Transverse colon (tissue), 4 donors: ENCODE data around the gene KIAA1755.

Experiments
- CTCF ChIP-seq, 5 experiments: fragments of 200-600 bp in 3 of 5; fragments of 450-650 bp in 2 of 5; sonication (generic) in 3 of 5; IDR thresholded peaks; 1 replicate in 2 of 5; 2 replicates in 3 of 5; pipeline ENCODE4 v1.5.1; 2016 to 2017; ENCODE audit warnings: antibody characterized with exemption in 5 of 5, inconsistent platforms in 3 of 5, mild to moderate bottlenecking in 2 of 5, moderate library complexity in 1 of 5
- EP300 ChIP-seq: sonication (generic); formaldehyde crosslinking; IDR thresholded peaks from one replicate; pipeline ENCODE4 v1.6.1; 2017; ENCODE audit warnings: antibody characterized with exemption, low read depth
- POLR2A ChIP-seq: fragments of 450-650 bp; IDR thresholded peaks from one replicate; pipeline ENCODE4 v1.6.1; 2016; ENCODE audit warnings: antibody characterized with exemption, mild to moderate bottlenecking, moderate library complexity
- POLR2AphosphoS5 ChIP-seq, 3 donors: sonication (generic); formaldehyde crosslinking; IDR thresholded peaks; one replicate each; pipeline ENCODE4 v1.6.1; 2016; ENCODE audit warnings: antibody characterized with exemption in 3 of 3

- TF ChIP-seq CTCF (IDR thresholded peaks at IDR 0.05) = no peak
- no peak for TF ChIP-seq EP300
- TF ChIP-seq POLR2AphosphoS5 (IDR thresholded peaks at IDR 0.05) = no peak
- no peak for TF ChIP-seq POLR2A
Observed at GRCh38 chr20:38250609-38251008, 9.9 kb downstream of the KIAA1755 start.
